GM23248 (cell line): ENCODE results near the gene B4GALT5. TPM values are rescaled to one million over a fixed set of nuclear protein-coding genes. Genes with fewer than 3 reads are reported as not detected.

ENCODE experiments used
- DNase-seq: peaks from one replicate; pipeline ENCODE4 v3.0.0-alpha.2; 2015
- H2AFZ ChIP-seq: fragments of 200-600 bp; sonication (generic); 2 replicates; pipeline ENCODE4 v1.6.1; 2016; ENCODE audit warnings: antibody characterized with exemption
- H3F3A ChIP-seq: fragments of 200-600 bp; sonication (generic); 2 replicates; pipeline ENCODE4 v1.6.1; 2016; ENCODE audit warnings: mild to moderate bottlenecking, antibody characterized with exemption, mixed run types; ENCODE audit not compliant: insufficient read depth
- H3K27ac ChIP-seq: fragments of 200-600 bp; sonication (generic); 2 replicates; pipeline ENCODE4 v1.5.1; 2016; ENCODE audit warnings: mild to moderate bottlenecking
- H3K27me3 ChIP-seq: fragments of 200-600 bp; sonication (generic); replicated peaks from 2 replicates; pipeline ENCODE4 v1.6.1; 2016; ENCODE audit warnings: mild to moderate bottlenecking; ENCODE audit not compliant: insufficient read depth
- H3K36me3 ChIP-seq: fragments of 200-600 bp; sonication (generic); 2 replicates; pipeline ENCODE4 v1.6.1; 2016; ENCODE audit warnings: low read depth, mild to moderate bottlenecking
- H3K4me1 ChIP-seq: fragments of 200-600 bp; sonication (generic); 2 replicates; pipeline ENCODE4 v1.6.1; 2016; ENCODE audit warnings: mild to moderate bottlenecking; ENCODE audit not compliant: insufficient read depth
- H3K4me2 ChIP-seq: fragments of 200-600 bp; sonication (generic); one replicate; pipeline ENCODE4 v1.6.1; 2016; ENCODE audit warnings: mild to moderate bottlenecking; ENCODE audit not compliant: unreplicated experiment
- H3K4me3 ChIP-seq: fragments of 200-600 bp; sonication (generic); 2 replicates; pipeline ENCODE4 v1.5.1; 2016; ENCODE audit warnings: mild to moderate bottlenecking
- H3K79me2 ChIP-seq: fragments of 200-600 bp; sonication (generic); 2 replicates; pipeline ENCODE4 v1.6.1; 2016; ENCODE audit warnings: mild to moderate bottlenecking; ENCODE audit not compliant: insufficient read depth
- H3K9ac ChIP-seq: fragments of 200-600 bp; sonication (generic); 2 replicates; pipeline ENCODE4 v1.6.1; 2016; ENCODE audit warnings: mild to moderate bottlenecking
- H3K9me2 ChIP-seq: fragments of 200-600 bp; sonication (generic); 2 replicates; pipeline ENCODE4 v1.6.1; 2016; ENCODE audit warnings: mixed run types, mild to moderate bottlenecking, moderate library complexity; ENCODE audit not compliant: insufficient read depth
- H3K9me3 ChIP-seq: fragments of 200-600 bp; sonication (generic); one replicate; pipeline ENCODE4 v1.6.1; 2017; ENCODE audit warnings: low read depth
- H4K20me1 ChIP-seq: fragments of 200-600 bp; sonication (generic); 2 replicates; pipeline ENCODE4 v1.6.0; 2016; ENCODE audit not compliant: insufficient read depth
- EZH2 ChIP-seq: fragments of 200-600 bp; sonication (generic); IDR thresholded peaks from 2 replicates; pipeline ENCODE4 v1.6.1; 2018; ENCODE audit warnings: antibody characterized with exemption, mild to moderate bottlenecking; ENCODE audit not compliant: insufficient read depth, poor library complexity, severe bottlenecking
- EZH2phosphoT487 ChIP-seq: fragments of 200-600 bp; sonication (generic); IDR thresholded peaks from 2 replicates; pipeline ENCODE4 v1.6.1; 2018; ENCODE audit warnings: antibody characterized with exemption, moderate library complexity, mild to moderate bottlenecking, low read depth; ENCODE audit not compliant: insufficient read depth
- WGBS, 2 experiments: methylation state at CpG; one replicate each; pipeline ENCODE4 v1.1.6; 2015 to 2017; ENCODE audit warnings: low lambda C conversion rate in 2 of 2, low coverage in 1 of 2; ENCODE audit errors: missing lambda C conversion rate in 2 of 2; 5-methylcytosine and 5-hydroxymethylcytosine counted together
- in situ Hi-C: fragments of 300-500 bp; cut with MboI; formaldehyde crosslinking; loops from 2 replicates; pipeline ENCODE4 v1.15.0; 2020
- polyA plus RNA-seq: library from polyadenylated mRNA; unstranded; fragments of >200 nt; fragmentation: Nextera tagmentation; extraction: Ambion mirVana; gene quantifications from 2 replicates; pipeline ENCODE4 v1.2.1, GENCODE V29; 2016
- total RNA-seq: library from RNA; depleted of rRNA; stranded (reverse); fragments of >200 nt; shearing (Covaris generic); gene quantifications from 2 replicates; pipeline ENCODE4 v1.2.3, GENCODE V29; 2014

The B4GALT5 gene
- total and polyA plus RNA-seq, 2 experiments from 2014 or later, result 4.2 to 16.9 TPM

DNA sequence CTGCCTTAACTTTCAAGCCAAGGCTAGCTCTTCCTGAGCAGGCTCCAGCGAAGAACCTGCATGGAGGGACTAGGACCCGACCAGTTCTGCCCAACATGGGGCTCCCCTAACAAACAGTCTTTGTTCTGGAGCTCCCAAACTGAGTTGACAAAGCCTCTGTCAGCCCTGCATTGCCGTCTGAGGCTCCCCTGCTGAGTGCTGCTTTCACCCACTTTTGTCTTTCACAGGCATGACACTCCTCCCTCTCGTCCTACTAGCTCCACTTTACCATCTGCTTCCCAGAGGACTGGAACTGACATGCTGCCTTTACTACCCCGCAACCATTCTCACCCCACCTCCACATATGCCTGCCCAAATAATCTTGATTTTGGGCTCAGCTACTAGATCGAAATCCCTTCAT lies 45.1 kb upstream of the B4GALT5 start:
- H3K9me2 ChIP-seq, result no peaks in the 10 kb centered on the region
- no peak overlapping the region for H3K9ac ChIP-seq
- H3K27me3 ChIP-seq, result no peaks in the 10 kb centered on the region
- H3K79me2 ChIP-seq, result no peaks in the 10 kb centered on the region
- no peak overlapping the region for H3K4me3 ChIP-seq
- no peaks in the 10 kb centered on the region for H3F3A ChIP-seq
- H3K36me3 ChIP-seq, result no peaks in the 10 kb centered on the region
- H4K20me1 ChIP-seq, result no peaks in the 10 kb centered on the region
- TF ChIP-seq EZH2phosphoT487 (no peak), EZH2 (no peak)
- H3K9me3 ChIP-seq, result no peaks in the 10 kb centered on the region
- no peak overlapping the region for H2AFZ ChIP-seq
- in situ Hi-C loops, result no loop called here
- no peak overlapping the region for H3K4me2 ChIP-seq
- H3K4me1 ChIP-seq, result no peaks in the 10 kb centered on the region
- DNase-seq, result no peak
- H3K27ac ChIP-seq, result no peak overlapping the region
- WGBS, 2 experiments, result 67 to 75% methylated on average over 6 of the region's 6 CpGs

DNA sequence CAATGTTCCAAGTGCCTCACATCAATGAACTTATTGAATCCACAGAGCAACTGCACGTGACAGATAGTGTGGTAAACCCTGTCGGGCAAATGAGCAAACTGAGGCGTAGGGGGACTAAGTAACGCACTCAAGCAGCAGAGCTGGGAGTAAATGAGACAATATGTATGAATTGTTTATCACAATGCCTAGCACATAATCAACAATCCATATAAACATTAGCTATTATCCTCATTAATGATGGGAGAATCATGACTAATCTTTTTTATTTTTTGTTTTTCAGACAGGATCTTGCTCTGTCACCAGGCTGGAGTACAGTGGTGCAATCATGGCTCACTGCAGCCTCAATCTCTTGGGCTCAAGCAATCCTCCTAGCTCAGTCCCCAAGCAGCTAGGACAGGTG lies 43.9 kb upstream of the B4GALT5 start:
- H3K27ac ChIP-seq, result no peak overlapping the region
- H3K9ac ChIP-seq, result no peak overlapping the region
- H3K9me2 ChIP-seq, result no peaks in the 10 kb centered on the region
- no peak for DNase-seq
- H4K20me1 ChIP-seq, result no peaks in the 10 kb centered on the region
- H3K27me3 ChIP-seq, result no peaks in the 10 kb centered on the region
- H3K9me3 ChIP-seq, result no peaks in the 10 kb centered on the region
- no peaks in the 10 kb centered on the region for H3K36me3 ChIP-seq
- no peak overlapping the region for H3K4me2 ChIP-seq
- no peaks in the 10 kb centered on the region for H3K79me2 ChIP-seq
- WGBS, 2 experiments, result 86 to 94% methylated on average over 4 of the region's 4 CpGs
- no peak overlapping the region for H2AFZ ChIP-seq
- TF ChIP-seq EZH2, result no peak
- no peak for TF ChIP-seq EZH2phosphoT487
- H3K4me1 ChIP-seq, result no peaks in the 10 kb centered on the region
- no peak overlapping the region for H3K4me3 ChIP-seq
- H3F3A ChIP-seq, result no peaks in the 10 kb centered on the region
- in situ Hi-C loops, result no loop called here

DNA sequence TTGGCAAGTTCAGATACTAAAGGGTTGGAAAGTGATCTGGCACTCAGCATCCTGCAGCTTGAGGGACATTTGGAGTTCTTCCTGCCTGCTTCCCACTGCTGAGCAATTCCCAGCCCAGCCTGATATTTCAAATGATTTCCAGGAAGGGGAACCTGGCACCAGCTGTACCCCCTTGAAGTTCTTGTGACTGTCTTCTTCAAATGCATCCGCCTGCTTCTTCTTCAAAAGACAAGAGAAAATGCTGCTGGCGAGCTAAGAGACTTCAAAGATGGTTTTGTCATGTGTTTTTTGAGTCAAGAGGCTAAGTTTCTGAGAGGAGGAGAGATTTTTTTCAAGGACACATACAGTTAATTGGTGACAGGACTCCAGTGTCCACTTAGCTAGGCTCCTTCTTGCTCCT lies 42.6 kb upstream of the B4GALT5 start:
- H3K27me3 ChIP-seq, result no peaks in the 10 kb centered on the region
- H3K79me2 ChIP-seq, result no peaks in the 10 kb centered on the region
- H3K9me2 ChIP-seq, result no peaks in the 10 kb centered on the region
- no peak overlapping the region for H3K27ac ChIP-seq
- H4K20me1 ChIP-seq, result no peaks in the 10 kb centered on the region
- 22 to 45% methylated on average over 2 of the region's 2 CpGs for WGBS, 2 experiments
- H3K4me3 ChIP-seq, result no peak overlapping the region
- H3K4me1 ChIP-seq, result no peaks in the 10 kb centered on the region
- no peak overlapping the region for H3K9ac ChIP-seq
- no peak for DNase-seq
- in situ Hi-C loops, result no loop called here
- TF ChIP-seq EZH2 (no peak), EZH2phosphoT487 (no peak)
- H3F3A ChIP-seq, result no peaks in the 10 kb centered on the region
- no peaks in the 10 kb centered on the region for H3K36me3 ChIP-seq
- no peak overlapping the region for H3K4me2 ChIP-seq
- H2AFZ ChIP-seq, result no peak overlapping the region
- H3K9me3 ChIP-seq, result no peaks in the 10 kb centered on the region

DNA sequence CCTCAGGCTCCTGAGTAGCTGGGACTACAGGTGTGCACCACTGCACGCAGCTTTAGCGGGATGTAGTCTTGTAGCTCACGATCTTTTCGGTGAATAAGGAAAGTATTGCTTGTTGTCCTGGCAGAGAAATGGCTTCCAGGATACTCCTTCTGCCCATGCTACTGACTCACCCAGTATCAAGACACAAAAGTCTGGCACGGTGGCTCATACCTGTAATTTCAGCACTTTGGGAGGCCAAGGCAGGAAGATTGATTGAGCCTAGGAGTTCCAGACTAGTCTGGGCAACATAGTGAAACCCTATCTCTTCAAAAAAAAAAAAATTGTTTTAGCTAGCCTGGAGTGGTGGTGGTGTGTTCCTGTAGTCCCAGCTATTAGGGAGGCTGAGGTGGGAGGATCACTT lies 40.9 kb upstream of the B4GALT5 start:
- Histone ChIP-seq H3F3A (no peaks in the 10 kb centered on the region), H3K9ac (no peak overlapping the region), H3K9me3 (no peaks in the 10 kb centered on the region), H4K20me1 (no peaks in the 10 kb centered on the region), H3K27ac (no peak overlapping the region), H3K27me3 (no peaks in the 10 kb centered on the region), H3K4me3 (no peak overlapping the region), H2AFZ (no peak overlapping the region), H3K4me1 (no peaks in the 10 kb centered on the region), H3K4me2 (no peak overlapping the region), H3K36me3 (no peaks in the 10 kb centered on the region), H3K79me2 (no peaks in the 10 kb centered on the region), H3K9me2 (no peaks in the 10 kb centered on the region)
- DNase-seq, result no peak
- no peak for TF ChIP-seq EZH2phosphoT487
- no peak for TF ChIP-seq EZH2
- WGBS, 2 experiments, result 92 to 93% methylated on average over 5 of the region's 5 CpGs
- in situ Hi-C loops, result no loop called here

DNA sequence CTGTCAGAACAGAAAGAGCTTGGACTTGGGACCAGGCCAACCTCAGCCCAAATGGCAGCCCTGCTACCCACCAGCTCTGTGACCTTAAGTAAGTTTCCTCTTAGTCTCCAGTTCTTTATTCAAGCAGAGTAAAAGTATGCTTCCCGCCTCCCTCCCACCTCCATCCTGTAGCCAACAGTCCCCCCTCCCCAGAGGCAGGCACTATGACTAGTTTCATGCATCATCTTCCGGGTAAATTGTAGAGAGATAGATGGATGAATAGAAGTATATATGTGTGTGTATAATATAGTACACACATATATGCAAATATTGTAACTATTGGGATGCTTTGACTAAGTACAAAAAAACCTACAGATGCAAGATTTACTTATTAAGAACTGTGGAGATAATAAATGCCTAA lies 39.5 kb upstream of the B4GALT5 start:
- H3K27ac ChIP-seq, result no peak overlapping the region
- H3F3A ChIP-seq, result peaks cover 4% of the 10 kb centered on the region
- H3K4me2 ChIP-seq, result no peak overlapping the region
- H2AFZ ChIP-seq, result no peak overlapping the region
- DNase-seq, result no peak
- no peak overlapping the region for H3K9ac ChIP-seq
- TF ChIP-seq EZH2 (no peak), EZH2phosphoT487 (no peak)
- H4K20me1 ChIP-seq, result no peaks in the 10 kb centered on the region
- H3K4me1 ChIP-seq, result peaks cover 4% of the 10 kb centered on the region
- WGBS, 2 experiments, result 71 to 85% methylated on average over 2 of the region's 2 CpGs
- no peaks in the 10 kb centered on the region for H3K36me3 ChIP-seq
- H3K27me3 ChIP-seq, result no peaks in the 10 kb centered on the region
- in situ Hi-C loops, result no loop called here
- no peaks in the 10 kb centered on the region for H3K9me2 ChIP-seq
- H3K4me3 ChIP-seq, result no peak overlapping the region
- H3K9me3 ChIP-seq, result no peaks in the 10 kb centered on the region
- H3K79me2 ChIP-seq, result no peaks in the 10 kb centered on the region
